Measurements from ENCODE around the gene MPDZ.

- no peak for TF ChIP-seq POLR2A (IDR thresholded peaks at IDR 0.05)
- no peak for TF ChIP-seq CTCF (IDR thresholded peaks at IDR 0.05)
- no peak for TF ChIP-seq POLR2AphosphoS5 (IDR thresholded peaks at IDR 0.05)
- no peak for TF ChIP-seq EP300 (IDR thresholded peaks at IDR 0.05)
Observed at GRCh38 chr9:13318027-13318426, 38.5 kb upstream of the MPDZ start.

Data from stomach (tissue), 4 donors.